GM13976 (cell line): ENCODE data around the gene ARHGEF7.

Experiments used
- DNase-seq: peaks from one replicate; pipeline ENCODE4 v3.0.0; 2012; ENCODE audit warnings: low spot score
- CTCF ChIP-seq: IDR thresholded peaks from 2 replicates; pipeline ENCODE4 v1.5.1; 2012; ENCODE audit warnings: borderline replicate concordance, mild to moderate bottlenecking; ENCODE audit not compliant: insufficient read depth; ENCODE audit errors: extremely low read depth, missing control alignments, control extremely low read depth
- in situ Hi-C: fragments of 300-500 bp; cut with MboI; formaldehyde crosslinking; loops from one replicate; pipeline ENCODE4 v1.12.0; 2022; ENCODE audit warnings: low sequenced_read_pairs, mixed read lengths, inconsistent platforms; ENCODE audit not compliant: unreplicated experiment

Gene ARHGEF7

GRCh38 chr13:111110054-111110453, 5.1 kb upstream of the ARHGEF7 start:
- no peak for TF ChIP-seq CTCF
- no peak for DNase-seq
- in situ Hi-C loops, result no loop called here

DNA sequence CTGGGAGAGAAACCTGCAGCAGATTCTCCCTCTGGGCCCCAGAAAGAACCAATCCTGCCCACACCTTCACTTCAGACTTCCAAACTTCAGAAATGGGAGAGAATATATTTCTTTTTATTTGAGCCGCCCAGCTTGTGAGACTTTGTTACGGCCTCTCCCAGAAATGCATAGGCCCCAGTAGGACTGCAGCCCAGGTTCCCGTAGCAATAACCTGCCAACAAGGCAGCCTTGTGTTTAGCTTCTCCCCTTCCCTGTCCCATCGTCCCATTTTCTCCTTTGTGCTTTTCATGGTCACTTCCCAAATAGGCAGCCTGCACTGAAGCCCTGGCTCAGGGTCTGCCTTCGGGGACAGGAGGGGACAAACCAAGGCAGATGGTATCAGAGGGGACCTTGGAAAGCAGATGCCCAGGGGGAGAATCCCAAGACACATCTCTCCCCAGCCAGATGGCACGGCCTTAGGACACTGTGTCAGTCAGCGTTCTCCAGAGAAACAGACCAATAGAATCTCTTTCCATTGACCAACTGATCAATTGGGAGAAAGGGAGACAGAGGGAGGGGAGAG, 3.7 kb upstream of the ARHGEF7 start:
- TF ChIP-seq CTCF, result no peak
- in situ Hi-C loops, result no loop called here
- no peak for DNase-seq

DNA sequence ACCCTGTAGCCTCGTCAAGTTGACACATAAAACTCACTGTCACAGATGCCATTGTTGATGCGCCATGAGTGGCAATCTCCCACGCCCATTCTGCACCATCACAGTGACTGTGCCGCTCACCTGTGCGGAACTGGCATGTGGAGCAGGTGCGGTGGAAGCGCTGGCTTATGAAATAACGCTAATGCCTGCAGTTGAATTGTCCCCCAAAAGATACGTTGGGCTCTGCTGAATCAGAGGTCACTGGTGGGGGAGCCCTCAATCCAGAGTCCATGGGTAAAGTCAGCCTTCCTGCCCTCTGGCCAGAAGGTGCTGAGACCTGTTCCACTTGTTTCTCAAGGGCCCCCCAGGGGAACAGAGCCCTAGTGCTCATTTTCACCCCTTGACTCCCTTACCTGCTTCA, 2.9 kb upstream of the ARHGEF7 start:
- TF ChIP-seq CTCF, result no peak
- in situ Hi-C loops, result no loop called here
- no peak for DNase-seq

DNA sequence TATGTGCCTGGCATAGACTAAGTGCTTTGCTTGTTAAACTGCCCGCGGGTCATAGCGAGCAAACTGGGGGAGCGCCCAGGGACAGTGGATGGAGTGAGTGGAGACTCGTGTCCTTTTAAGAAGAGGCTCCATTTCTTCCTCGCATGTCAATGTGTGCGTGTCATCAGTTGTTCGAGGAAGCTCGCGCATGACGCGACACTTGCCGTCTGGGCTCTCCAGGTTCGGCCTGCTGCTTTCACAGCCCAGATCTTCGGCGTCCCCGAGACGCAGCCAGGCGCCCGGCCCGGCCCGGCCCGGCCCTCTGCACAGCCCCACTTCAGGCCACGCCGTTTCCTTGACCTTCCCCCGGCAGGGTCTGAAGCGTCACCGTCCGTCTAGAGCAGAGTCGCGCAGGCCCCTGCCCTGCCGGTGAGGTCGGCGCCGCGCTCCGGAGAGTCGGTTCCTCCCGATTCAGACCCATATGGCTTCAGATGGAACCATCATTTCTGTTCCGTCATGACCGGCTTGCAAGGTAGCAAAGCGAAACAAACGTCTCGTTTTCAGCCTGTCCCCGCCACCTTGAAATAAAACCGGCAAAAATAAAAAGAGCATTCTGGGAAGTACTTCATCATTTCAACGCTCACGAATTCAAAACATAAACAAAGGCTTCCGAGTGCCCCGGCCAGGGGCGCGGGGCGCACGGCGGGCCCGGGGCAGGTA, 599 bp upstream of the ARHGEF7 start:
- no peak for TF ChIP-seq CTCF
- in situ Hi-C loops, result no loop called here
- peak; percentile 57 for DNase-seq

DNA sequence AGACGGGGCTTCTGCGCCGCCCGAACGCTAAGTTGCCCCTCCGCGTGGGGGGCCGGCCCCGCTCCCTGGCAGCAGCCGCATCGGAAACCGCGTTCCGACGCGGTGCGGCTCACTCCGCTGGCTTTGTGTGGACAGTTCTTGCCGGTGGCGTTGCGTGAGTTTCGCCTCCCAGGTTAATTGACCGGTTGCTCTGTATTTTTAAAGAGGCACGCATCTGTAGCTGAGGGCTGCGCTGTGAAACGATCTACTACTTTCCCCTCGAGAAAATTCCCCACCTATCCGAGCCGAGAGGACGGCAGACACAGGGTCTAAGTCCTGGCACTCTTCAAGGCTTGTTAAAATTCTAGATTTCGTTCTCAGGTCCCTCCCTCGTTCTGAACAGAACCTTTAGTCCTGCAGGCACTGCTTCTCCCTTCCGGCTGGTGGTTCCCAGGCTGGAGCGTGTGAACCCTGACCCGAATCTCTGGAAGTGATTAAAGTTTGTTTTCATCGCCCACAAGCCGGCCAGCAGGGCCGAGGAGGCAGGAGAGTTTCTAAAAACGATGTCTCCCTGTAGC, 933 bp downstream of the ARHGEF7 start:
- TF ChIP-seq CTCF, result no peak
- no peak for DNase-seq
- in situ Hi-C loops, result no loop called here

DNA sequence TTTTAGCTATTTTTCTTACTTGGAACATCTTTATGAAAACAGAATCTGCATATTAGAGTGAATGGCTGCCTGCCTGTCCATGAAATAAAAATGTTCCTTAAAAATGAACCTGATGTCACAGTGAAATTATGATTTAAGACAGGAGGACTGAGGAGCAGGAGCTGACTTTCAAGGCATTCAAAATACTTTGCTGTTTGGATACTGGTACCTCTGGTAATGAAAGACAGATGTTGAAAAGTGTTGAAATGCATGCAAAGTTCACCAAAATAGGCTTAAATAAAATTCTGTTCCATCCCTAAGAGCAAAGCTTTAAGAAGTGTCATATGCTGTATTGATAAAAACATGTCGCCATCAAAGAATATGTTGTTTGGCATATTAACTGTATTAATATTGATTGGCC, 1.7 kb downstream of the ARHGEF7 start:
- in situ Hi-C loops, result no loop called here
- no peak for TF ChIP-seq CTCF

More for the DNA sequence above, 1.7 kb downstream of the ARHGEF7 start:
- DNase-seq, result no peak
